ENCODE results near the gene TCEAL9.

The TCEAL9 gene, protein sequence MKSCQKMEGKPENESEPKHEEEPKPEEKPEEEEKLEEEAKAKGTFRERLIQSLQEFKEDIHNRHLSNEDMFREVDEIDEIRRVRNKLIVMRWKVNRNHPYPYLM

DNA sequence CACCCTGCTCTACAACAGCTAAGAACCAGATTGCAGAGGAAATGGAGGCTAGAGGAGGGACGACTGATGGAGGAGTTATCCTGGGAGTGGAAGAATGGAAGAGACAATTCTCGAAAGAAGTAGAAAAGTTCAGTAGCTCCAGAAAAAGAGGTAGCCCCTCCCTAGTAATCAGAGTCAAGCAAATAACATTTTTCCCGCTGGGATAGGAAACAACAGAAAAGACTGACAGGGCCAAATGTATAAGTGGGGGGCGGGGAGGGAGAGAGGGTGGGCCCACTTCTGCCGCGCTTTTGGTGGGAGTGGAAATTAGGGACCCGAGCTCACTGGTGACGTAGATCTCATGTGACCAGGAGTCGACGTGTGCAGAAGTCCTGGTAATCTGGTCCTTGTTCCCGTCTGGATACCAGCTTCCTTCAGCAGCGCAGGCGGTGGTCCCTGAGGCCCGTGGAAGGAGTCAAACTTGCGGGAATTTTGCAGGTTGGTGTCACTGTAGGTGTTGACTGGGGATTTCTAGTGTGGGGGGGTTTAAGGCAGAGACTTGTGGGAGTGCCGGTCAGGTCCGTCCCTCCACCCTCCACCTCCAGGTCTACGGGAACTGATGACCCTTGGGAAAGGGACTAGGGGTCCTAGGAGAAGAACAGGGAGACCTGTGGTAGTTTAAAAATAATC is at the start of gene TCEAL9:
Gene TCEAL9 (plus strand): TSS at position 377 of the 669 bp plus-strand sequence. CDS start 1,179 bp downstream, outside the sequence.
- peak within 1 kb of the TSS; percentile 95 for H3K9ac ChIP-seq (ENCODE audit: low read depth, low read length)
- peak within 1 kb of the TSS; percentile 91 for H3K27ac ChIP-seq (ENCODE audit: low read length)
- H3K36me3 ChIP-seq (ENCODE audit: insufficient read depth, low read depth, low read length) = peaks cover 12% of the 10 kb centered on the region; the same call in 1 of the 2 replicates
- no peaks in the 10 kb centered on the region for H3K9me3 ChIP-seq (ENCODE audit: insufficient read depth, low read depth, low read length)
- no peaks in the 10 kb centered on the region for H3K4me1 ChIP-seq (ENCODE audit: insufficient read depth, low read length)
- H3K4me3 ChIP-seq (ENCODE audit: low read length) = peak within 1 kb of the TSS; percentile 97
- no peaks in the 10 kb centered on the region for H3K27me3 ChIP-seq (ENCODE audit: insufficient read depth, low read length)

DNA sequence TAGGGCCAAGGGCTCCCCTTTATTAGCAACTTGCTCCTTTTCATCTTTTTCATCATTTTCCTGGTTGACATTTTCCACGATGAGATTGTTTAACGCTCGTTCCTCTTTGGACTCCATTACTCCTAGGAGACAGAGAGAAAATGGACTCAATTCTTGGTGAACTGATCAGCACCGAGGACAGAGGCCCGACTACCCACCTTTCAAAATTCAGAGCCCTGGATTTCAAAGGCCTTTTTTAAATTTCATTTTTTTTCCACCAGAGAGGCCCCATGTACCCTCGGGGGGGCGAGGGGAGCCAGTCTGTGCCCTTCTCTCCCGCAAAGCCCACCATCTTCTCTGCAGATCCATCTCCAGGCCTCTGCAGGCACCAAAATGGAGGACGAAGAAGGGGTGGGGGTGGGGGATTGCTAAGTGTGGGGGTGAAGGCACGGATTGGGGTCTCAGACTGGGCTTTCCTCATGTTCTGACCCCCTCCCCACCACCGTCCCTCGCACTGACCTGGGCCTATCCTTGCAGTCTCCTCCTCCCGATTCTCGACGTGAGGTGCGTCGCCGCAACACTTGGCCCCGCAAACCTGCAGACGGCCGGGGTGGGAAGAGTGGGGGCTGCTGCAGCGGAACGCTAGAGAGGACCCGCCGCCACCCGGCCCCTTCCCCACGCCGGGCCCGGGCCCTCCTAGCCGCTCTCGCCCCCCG is 46.3 kb upstream of the TCEAL9 start:
- peak overlapping the region; percentile 76; the same call in 1 of the 2 replicates for H3K9ac ChIP-seq (ENCODE audit: low read depth, low read length)
- no peaks in the 10 kb centered on the region for H3K27me3 ChIP-seq (ENCODE audit: insufficient read depth, low read length)
- H3K27ac ChIP-seq (ENCODE audit: low read length) = no peak overlapping the region
- H3K4me1 ChIP-seq (ENCODE audit: insufficient read depth, low read length) = no peaks in the 10 kb centered on the region
- no peaks in the 10 kb centered on the region for H3K36me3 ChIP-seq (ENCODE audit: insufficient read depth, low read depth, low read length)
- peak overlapping the region; percentile 80; the same call in 1 of the 2 replicates for H3K4me3 ChIP-seq (ENCODE audit: low read length)
- H3K9me3 ChIP-seq (ENCODE audit: insufficient read depth, low read depth, low read length) = no peaks in the 10 kb centered on the region

DNA sequence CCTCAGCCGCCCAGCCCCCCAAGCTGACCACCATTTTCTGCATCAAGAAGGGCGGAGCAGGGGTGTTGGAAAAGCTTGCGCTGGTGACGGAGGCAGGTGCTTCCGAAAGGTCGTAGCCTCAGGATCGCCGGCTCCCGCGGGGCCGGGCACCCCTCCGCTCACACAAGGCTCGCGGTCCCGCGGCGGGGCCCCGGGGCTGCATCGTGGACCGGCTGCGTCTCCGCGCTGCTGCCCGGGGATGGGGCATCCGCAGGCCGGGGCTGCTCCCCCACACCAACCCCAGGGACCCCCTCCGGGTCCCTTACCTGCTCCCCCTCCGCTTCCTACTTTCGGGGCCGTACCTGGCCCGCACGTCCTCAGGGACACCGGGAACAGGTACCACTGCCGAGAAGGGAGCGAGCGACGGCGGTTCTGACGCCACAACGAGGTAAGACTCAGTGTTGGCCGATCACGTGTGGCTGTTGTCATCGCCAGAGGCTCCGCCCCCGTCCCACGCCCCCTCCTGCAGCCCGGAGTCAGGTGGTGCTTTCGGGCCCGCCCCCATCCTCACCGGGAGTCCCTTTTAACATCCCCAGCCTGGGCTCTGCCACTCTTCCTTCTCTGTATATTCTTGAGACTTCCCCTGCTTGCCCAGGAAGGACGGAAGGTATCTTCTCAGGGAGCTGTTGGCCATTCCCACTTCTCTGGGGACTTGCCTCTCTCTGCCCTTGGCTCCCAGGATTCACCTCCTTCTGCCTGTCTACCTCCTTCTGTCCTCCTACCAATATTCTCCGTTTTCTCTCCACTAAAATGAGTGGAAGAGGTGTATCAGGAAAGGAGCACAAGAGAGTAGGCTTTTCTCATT is 45.5 kb upstream of the TCEAL9 start, which contains the start of gene BEX2:
Gene BEX2 (minus strand): TSS at position 436 of the 844 bp plus-strand sequence. CDS start 1,014 bp downstream, outside the sequence.
- Histone ChIP-seq H3K9ac (ENCODE audit: low read depth, low read length) (peak within 1 kb of the TSS; percentile 76; the same call in 1 of the 2 replicates), H3K36me3 (ENCODE audit: insufficient read depth, low read depth, low read length) (no peaks in the 10 kb centered on the region), H3K9me3 (ENCODE audit: insufficient read depth, low read depth, low read length) (no peaks in the 10 kb centered on the region), H3K27me3 (ENCODE audit: insufficient read depth, low read length) (no peaks in the 10 kb centered on the region), H3K4me3 (ENCODE audit: low read length) (peak within 1 kb of the TSS; percentile 80), H3K4me1 (ENCODE audit: insufficient read depth, low read length) (no peaks in the 10 kb centered on the region), H3K27ac (ENCODE audit: low read length) (no peak within 1 kb of the TSS)

DNA sequence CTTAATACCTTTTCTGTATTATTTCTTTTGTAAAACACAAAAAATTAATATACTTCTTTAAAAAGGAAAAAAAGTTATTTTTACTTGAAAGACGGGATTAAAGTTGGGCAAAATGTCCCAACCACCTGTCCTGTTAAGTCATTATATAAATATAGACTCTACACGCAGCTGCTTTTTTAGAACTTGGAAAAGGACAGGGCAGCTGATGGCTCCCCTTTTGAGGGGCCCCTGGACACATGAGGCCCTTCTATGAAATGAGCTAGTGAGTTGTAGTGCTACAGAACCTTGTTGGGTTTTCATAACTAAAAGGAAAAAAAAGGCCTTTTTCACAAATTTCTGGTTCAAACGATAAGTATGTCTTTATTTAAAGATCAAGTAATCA is 44.9 kb upstream of the TCEAL9 start:
- Histone ChIP-seq H3K27ac (ENCODE audit: low read length) (no peak overlapping the region), H3K4me3 (ENCODE audit: low read length) (peak overlapping the region; percentile 80), H3K9ac (ENCODE audit: low read depth, low read length) (peak overlapping the region; percentile 76; the same call in 1 of the 2 replicates), H3K9me3 (ENCODE audit: insufficient read depth, low read depth, low read length) (no peaks in the 10 kb centered on the region), H3K36me3 (ENCODE audit: insufficient read depth, low read depth, low read length) (no peaks in the 10 kb centered on the region), H3K27me3 (ENCODE audit: insufficient read depth, low read length) (no peaks in the 10 kb centered on the region), H3K4me1 (ENCODE audit: insufficient read depth, low read length) (no peaks in the 10 kb centered on the region)

DNA sequence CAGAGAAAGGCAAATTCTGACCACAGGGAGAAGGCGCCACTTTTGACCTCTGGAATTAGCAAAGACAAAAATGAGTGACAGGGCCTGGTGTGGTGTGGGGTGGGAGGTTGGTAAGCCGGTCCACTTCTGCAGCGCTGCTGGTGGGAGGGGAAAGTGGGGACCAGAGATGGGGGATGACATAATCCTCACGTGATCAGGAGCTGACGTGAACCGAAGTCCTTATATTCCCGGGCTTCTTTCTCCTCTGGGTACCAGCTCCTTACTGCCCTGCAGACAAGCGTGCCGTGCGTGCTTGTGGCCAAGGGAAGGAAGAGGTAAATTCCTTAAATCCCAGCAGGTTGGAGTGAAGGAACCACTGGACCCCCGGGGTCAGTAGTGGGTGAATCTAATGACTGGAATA is 26.3 kb upstream of the TCEAL9 start, which contains the start of gene TCEAL7:
Gene TCEAL7 (plus strand): TSS at position 249 of the 400 bp plus-strand sequence. CDS start 1,165 bp downstream, outside the sequence.
- Histone ChIP-seq H3K27ac (ENCODE audit: low read length) (no peak within 1 kb of the TSS), H3K27me3 (ENCODE audit: insufficient read depth, low read length) (no peaks in the 10 kb centered on the region), H3K9me3 (ENCODE audit: insufficient read depth, low read depth, low read length) (no peaks in the 10 kb centered on the region), H3K4me1 (ENCODE audit: insufficient read depth, low read length) (peaks cover 8% of the 10 kb centered on the region), H3K4me3 (ENCODE audit: low read length) (peak within 1 kb of the TSS; percentile 73), H3K9ac (ENCODE audit: low read depth, low read length) (peak within 1 kb of the TSS; percentile 79; the same call in 1 of the 2 replicates), H3K36me3 (ENCODE audit: insufficient read depth, low read depth, low read length) (no peaks in the 10 kb centered on the region)

GRCh38 chrX:103330681-103331288 is 25.5 kb upstream of the TCEAL9 start:
- H3K27me3 ChIP-seq (ENCODE audit: insufficient read depth, low read length) = no peaks in the 10 kb centered on the region
- H3K4me1 ChIP-seq (ENCODE audit: insufficient read depth, low read length) = peaks cover 8% of the 10 kb centered on the region
- H3K27ac ChIP-seq (ENCODE audit: low read length) = no peak overlapping the region
- peak overlapping the region; percentile 79; the same call in 1 of the 2 replicates for H3K9ac ChIP-seq (ENCODE audit: low read depth, low read length)
- no peaks in the 10 kb centered on the region for H3K36me3 ChIP-seq (ENCODE audit: insufficient read depth, low read depth, low read length)
- H3K9me3 ChIP-seq (ENCODE audit: insufficient read depth, low read depth, low read length) = no peaks in the 10 kb centered on the region
- peak overlapping the region; percentile 73 for H3K4me3 ChIP-seq (ENCODE audit: low read length)

- Histone ChIP-seq H3K9ac (ENCODE audit: low read depth, low read length) (no peak overlapping the region), H3K27ac (ENCODE audit: low read length) (no peak overlapping the region), H3K4me3 (ENCODE audit: low read length) (no peak overlapping the region), H3K4me1 (ENCODE audit: insufficient read depth, low read length) (no peaks in the 10 kb centered on the region), H3K9me3 (ENCODE audit: insufficient read depth, low read depth, low read length) (no peaks in the 10 kb centered on the region), H3K36me3 (ENCODE audit: insufficient read depth, low read depth, low read length) (no peaks in the 10 kb centered on the region), H3K27me3 (ENCODE audit: insufficient read depth, low read length) (no peaks in the 10 kb centered on the region)
These were observed 17.6 kb upstream of the TCEAL9 start for GRCh38 chrX:103338663-103339062.

- H3K4me1 ChIP-seq (ENCODE audit: insufficient read depth, low read length) = no peaks in the 10 kb centered on the region
- no peaks in the 10 kb centered on the region for H3K9me3 ChIP-seq (ENCODE audit: insufficient read depth, low read depth, low read length)
- no peak overlapping the region for H3K9ac ChIP-seq (ENCODE audit: low read depth, low read length)
- H3K4me3 ChIP-seq (ENCODE audit: low read length) = no peak overlapping the region
- H3K27ac ChIP-seq (ENCODE audit: low read length) = no peak overlapping the region
- H3K36me3 ChIP-seq (ENCODE audit: insufficient read depth, low read depth, low read length) = no peaks in the 10 kb centered on the region
- peaks cover 3% of the 10 kb centered on the region; the same call in 1 of the 2 replicates for H3K27me3 ChIP-seq (ENCODE audit: insufficient read depth, low read length)
These were observed 13.2 kb upstream of the TCEAL9 start for GRCh38 chrX:103343105-103343504.

GRCh38 chrX:103344606-103345005 is 11.7 kb upstream of the TCEAL9 start:
- H3K4me1 ChIP-seq (ENCODE audit: insufficient read depth, low read length) = no peaks in the 10 kb centered on the region
- H3K9ac ChIP-seq (ENCODE audit: low read depth, low read length) = no peak overlapping the region
- H3K27ac ChIP-seq (ENCODE audit: low read length) = no peak overlapping the region
- H3K4me3 ChIP-seq (ENCODE audit: low read length) = no peak overlapping the region
- H3K27me3 ChIP-seq (ENCODE audit: insufficient read depth, low read length) = peaks cover 11% of the 10 kb centered on the region; the same call in 1 of the 2 replicates
- H3K9me3 ChIP-seq (ENCODE audit: insufficient read depth, low read depth, low read length) = no peaks in the 10 kb centered on the region
- H3K36me3 ChIP-seq (ENCODE audit: insufficient read depth, low read depth, low read length) = no peaks in the 10 kb centered on the region

GRCh38 chrX:103347682-103348397 is 8.5 kb upstream of the TCEAL9 start:
- Histone ChIP-seq H3K4me1 (ENCODE audit: insufficient read depth, low read length) (no peaks in the 10 kb centered on the region), H3K27ac (ENCODE audit: low read length) (no peak overlapping the region), H3K27me3 (ENCODE audit: insufficient read depth, low read length) (peaks cover 11% of the 10 kb centered on the region; the same call in 1 of the 2 replicates), H3K4me3 (ENCODE audit: low read length) (peak overlapping the region; percentile 46; the same call in 1 of the 2 replicates), H3K36me3 (ENCODE audit: insufficient read depth, low read depth, low read length) (no peaks in the 10 kb centered on the region), H3K9me3 (ENCODE audit: insufficient read depth, low read depth, low read length) (no peaks in the 10 kb centered on the region), H3K9ac (ENCODE audit: low read depth, low read length) (no peak overlapping the region)

Data from iPS-20b (cell line).